Epidermal melanocyte (primary cell): Measurements from ENCODE around the gene ABCA3.

Experiments
- DNase-seq: peaks from one replicate; pipeline ENCODE4 v3.0.0; 2011; ENCODE audit warnings: low spot score; ENCODE audit not compliant: insufficient read length

The ABCA3 gene

DNA sequence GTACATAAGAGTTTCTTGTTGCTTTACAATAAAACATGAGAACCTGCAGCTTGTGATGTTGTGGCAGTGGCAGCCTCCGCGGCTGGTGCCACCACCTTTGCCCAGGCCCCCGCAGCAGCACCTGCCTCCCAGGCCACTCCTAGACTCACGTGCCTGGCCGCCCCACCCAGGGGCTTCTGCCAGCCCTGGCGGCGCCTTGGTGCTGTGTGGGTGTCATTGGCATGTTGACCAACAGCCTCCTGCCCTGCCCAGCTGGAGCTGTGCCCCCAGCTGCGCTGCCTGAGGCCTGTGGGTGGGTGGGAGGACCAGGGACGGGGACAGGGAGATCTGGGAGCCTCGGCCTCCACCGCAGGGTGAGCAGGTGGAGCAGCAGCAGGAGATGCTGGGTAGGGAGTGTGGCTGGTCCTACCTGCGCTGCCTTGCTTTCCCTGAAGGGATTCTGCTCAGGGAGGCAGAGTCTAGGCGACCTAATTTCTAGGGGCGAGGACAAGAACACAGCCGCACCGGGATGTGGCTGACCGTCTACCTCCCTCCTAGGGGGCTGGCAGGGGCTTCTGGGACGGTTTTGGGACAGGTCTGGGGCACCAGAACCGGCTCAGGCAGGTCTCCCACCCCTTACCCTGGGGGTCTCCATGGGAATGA is 104.7 kb downstream of the ABCA3 start:
- DNase-seq, result no peak

DNA sequence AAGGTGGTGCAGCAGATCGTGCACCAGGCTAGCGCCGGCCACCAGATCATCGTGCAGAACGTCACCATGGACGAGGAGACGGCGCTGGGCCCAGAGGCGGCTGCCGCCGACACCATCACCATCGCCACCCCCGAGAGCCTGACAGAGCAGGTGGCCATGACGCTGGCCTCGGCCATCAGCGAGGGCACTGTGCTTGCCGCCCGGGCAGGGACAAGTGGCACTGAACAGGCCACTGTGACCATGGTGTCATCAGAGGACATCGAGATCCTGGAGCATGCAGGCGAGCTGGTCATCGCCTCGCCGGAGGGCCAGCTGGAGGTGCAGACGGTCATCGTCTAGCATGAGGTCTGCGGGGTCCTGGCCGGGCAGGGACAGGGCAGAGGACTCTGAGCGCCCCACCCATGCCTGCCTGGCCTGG is 105.3 kb downstream of the ABCA3 start:
- no peak for DNase-seq

DNA sequence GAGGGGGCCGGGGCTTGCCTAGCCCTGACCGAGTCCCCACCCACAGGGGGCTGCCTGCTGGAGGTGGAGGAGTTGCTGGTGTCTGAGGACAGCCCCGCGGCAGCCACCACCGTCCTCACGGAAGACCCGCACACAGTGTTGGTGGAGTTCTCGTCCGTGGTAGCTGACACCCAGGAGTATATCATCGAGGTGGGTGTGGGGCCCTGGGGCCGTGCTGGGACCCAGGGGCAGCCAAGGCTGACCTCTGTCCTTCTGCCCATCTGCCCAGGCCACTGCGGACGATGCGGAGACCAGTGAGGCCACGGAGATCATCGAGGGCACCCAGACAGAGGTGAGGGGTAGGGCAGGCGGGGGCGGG is 105.7 kb downstream of the ABCA3 start:
- DNase-seq, result no peak

DNA sequence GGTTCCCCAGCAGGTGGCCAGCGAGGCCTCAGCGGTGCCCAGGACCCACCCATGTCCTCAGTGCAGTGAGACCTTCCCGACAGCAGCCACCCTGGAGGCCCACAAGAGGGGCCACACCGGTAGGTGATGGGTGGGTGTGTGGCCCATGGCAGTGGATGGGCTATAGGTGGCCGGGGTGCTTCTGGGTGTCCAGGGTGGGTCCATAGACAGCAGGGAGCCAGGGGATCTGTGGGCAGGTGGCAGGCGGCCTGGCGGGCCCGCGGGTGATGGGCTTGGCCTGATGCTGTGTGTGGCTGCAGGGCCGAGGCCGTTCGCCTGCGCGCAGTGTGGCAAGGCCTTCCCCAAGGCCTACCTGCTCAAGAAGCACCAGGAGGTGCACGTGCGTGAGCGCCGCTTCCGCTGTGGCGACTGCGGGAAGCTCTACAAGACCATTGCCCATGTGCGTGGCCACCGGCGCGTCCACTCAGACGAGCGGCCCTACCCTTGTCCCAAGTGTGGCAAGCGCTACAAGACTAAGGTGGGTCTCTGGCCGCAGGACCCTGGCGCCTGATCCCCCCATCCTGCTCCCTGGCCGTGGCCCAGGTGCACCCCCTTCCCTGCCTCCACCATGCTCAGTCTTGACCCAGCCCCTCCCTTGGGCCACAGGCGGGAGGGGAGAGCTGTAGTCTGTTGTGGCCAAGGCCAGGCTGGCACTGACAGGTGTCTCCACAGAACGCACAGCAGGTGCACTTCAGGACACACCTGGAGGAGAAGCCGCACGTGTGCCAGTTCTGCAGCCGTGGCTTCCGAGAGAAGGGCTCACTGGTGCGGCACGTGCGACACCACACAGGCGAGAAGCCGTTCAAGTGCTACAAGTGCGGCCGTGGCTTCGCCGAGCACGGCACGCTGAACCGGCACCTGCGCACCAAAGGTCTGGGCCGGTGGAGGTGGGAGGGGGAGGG is 106.4 kb downstream of the ABCA3 start:
- no peak for DNase-seq

DNA sequence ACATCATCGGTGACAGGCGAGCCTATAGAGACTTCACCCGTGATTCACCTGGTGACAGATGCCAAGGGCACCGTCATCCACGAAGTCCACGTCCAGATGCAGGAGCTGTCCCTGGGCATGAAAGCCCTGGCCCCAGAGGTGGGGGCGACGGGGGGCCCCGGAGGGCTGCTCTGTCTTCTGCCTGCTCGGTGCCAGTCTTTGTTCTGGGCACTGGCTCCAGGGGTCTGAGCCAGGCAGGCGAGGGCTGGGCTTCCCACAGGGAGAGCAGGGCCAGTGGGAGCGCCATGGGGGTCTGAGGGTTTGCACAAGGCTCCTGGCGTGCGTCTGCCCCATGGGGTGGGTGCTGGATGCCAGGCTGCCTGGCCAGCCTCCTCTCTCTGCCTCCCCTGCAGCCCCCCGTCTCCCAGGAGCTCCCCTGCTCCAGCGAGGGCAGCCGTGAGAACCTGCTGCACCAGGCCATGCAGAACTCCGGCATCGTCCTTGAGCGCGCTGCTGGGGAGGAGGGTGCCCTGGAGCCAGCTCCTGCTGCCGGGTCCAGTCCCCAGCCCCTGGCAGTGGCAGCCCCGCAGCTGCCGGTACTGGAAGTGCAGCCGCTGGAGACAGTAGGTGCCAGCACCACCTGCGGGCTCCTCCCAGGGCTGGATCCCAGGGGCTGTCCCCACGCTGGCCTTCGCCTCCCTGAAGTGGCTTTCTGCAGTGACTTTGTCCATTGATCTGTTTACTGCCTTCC is 107.3 kb downstream of the ABCA3 start:
- DNase-seq, result no peak

DNA sequence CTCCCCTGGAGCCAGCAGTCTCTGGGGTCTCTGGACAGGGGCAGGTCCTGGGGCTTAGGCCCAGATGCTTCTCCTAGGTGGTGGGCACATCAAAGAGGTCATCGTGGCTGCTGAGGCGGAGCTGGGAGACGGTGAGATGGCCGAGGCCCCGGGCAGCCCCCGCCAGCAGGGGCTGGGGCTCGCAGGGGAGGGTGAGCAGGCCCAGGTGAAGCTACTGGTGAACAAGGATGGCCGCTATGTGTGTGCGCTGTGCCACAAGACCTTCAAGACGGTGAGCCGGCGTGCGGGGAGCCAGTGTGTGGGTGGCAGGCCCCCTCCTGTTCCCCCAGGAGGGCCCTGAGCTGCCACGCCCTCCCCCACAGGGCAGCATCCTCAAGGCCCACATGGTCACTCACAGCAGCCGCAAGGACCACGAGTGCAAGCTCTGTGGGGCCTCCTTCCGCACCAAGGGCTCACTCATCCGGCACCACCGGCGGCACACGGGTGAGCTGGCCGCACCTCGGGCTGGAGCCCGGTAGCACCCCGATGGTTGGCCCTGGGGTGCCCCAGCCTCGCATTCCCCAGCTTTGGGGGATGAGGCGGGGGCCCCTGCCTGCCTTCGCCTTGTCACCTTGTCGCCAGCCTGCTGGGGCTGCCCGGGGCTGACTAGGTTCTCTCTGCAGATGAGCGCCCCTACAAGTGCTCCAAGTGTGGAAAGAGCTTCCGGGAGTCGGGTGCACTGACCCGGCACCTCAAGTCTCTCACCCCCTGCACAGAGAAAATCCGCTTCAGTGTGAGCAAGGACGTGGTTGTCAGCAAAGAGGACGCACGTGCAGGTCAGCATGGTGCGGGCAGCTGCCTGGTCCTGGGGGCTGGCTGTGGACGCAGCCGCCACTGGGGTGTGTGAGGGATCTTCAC is 108.2 kb downstream of the ABCA3 start:
- no peak for DNase-seq

DNA sequence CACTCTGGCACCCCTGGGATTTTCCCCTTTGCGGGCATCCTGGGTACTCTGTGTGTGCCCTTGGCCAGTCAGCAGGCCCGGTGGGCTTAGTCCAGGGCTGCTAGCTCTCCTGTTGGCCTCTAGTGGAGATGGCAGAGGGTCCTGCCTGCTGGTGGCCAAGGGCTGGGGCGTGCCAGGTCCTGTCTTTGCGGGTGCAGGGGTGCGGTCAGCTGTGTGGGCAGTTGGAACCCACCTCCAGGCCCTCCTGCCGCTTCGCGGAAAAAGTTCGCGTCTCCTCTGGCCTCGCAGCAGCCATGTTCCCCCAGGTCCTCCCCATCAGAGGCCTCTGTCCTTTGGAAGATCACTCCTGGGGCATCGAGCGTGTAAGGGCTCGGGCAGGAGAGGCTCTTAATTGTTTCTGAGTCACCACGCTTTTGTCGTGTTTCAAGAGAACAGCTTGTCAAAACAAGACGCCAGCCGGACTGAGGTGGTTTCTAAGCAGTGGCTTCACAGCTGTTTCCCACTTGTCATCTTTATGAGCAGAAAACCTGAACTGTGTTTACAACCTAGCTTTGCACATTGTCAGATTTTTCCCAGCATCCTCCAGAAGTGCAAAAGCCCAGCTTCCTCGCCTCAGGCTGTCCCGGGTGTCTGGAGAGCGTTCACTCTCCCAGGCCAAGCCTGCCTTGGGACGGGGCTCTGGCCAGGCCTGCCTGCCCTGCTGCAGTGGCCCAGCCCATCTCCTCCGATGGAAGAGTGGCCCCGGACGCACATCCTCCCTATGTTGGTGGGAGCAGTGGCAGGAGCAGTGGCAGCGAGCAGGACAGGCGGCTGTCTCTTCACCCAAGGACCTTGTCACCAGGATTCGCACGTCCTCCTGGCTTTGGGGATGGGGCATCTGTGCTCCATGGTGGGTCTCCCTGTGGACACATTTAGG is 109.3 kb downstream of the ABCA3 start:
- DNase-seq, result no peak

DNA sequence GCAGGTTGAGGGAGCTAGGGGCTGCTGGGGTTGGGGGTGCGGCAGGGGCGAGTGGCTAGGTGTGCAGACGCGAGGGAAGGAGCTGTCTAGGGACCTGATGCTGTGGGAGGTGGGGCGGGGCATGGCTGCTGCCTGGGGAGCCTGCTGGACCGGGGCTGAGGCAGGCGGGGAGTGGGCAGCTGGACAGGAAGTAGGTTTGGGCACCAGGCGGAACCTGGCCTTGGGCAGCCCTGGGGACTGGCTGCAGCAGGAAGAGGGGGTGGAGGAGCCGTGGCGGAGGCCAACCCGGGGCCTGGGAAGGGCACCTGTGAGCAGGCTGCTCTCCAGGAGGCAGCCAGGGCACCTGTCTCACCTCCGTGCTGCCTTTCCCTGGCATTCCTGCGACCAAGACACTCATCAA is 110.2 kb downstream of the ABCA3 start:
- no peak for DNase-seq

DNA sequence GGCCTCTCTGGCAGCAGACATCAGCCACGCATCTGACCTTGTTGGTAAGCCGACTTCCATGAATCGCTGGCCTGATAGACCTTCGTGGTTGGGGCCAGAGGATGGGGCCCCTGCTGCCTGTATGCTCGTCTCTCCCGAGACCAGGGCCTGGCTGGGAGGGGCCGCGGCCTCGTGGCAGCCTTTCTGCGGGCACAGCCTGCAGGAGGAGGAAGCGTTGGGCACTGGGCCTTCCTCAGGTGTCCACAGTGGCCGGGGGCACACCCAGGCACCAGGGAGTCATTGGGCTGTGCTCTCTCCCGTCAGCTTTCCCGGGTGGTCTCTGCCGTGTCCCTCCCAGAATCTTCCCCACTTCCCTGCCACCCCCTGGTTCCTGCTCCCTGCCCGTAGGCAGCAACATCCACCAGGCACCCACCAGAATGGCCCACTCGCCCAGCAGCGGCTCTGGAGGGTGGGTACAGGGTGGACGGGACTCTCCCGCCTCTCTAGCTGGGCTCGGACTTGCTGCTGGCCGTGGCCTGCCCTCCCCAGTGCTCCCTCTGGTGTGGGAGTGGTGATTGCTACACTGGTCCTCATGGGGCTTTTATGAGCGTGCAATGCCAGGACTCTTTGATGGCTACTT is 110.8 kb downstream of the ABCA3 start:
- DNase-seq, result no peak

DNA sequence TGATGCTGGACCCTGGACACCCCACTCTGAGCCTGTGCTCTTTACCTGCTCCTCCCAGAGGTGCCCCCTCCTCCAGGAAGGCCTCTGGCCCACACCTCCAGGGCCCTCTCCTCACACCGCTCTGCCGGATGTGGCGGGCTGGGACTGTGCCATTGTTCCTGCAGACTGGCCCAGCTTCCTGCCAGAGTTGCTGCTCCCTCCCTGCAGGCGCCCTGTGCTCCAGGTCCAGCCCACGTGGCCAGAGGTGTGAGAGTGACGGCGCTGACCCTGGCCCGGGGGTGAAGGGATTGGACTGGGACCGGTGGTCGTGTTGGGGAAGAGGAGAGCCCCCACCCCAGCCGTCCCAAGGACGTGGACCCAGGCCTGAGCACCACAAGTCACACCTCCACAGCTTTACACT is 111.4 kb downstream of the ABCA3 start:
- DNase-seq, result no peak

DNA sequence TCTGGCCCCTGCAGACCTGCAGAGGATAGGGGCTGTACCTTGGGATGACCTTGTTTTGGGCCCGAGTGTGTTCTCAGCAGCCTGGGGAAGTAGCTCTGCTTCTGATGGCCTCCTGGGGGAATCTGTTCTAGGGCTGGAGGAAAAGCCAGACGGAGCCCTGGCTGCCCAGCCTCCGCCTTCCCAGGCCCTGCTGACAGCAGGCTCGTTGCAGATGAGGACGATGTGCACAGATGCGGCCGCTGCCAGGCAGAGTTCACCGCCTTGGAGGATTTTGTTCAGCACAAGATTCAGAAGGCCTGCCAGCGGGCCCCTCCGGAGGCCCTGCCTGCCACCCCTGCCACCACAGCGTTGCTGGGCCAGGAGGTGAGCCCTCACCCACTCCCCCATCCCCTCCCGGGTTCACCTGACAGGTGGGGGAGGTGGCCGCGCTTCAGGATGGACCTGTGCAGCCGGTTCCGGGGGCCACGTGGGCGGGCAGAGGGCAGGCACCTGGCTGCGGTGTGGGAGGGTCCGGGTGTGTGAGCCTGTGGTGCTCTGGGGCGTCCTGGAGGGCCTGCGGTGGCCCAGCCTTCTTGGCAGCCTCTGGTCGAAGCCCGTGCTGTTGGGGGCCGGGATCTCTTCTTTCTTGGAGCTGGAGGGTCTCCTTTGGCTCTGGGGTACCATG is 112.2 kb downstream of the ABCA3 start:
- DNase-seq, result no peak

DNA sequence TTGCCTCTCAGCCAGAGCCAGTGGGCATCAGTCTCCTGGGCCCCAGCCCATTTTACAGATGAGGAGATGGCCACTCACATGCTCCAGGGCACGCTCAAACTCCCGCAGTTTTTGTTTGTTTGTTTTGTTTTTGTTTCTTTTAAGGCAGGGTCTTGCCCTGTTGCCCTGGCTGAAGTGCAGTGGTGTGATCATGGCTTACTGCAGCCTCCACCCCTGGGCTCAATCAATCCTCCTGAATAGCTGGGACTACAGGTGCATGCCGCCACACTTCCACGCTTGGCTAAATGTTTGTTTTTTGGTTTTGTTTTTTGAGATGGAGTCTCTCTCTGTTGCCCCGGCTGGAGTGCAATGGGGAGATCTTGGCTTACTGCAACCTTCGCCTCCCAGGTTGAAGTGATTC is 113.6 kb downstream of the ABCA3 start:
- DNase-seq, result no peak

DNA sequence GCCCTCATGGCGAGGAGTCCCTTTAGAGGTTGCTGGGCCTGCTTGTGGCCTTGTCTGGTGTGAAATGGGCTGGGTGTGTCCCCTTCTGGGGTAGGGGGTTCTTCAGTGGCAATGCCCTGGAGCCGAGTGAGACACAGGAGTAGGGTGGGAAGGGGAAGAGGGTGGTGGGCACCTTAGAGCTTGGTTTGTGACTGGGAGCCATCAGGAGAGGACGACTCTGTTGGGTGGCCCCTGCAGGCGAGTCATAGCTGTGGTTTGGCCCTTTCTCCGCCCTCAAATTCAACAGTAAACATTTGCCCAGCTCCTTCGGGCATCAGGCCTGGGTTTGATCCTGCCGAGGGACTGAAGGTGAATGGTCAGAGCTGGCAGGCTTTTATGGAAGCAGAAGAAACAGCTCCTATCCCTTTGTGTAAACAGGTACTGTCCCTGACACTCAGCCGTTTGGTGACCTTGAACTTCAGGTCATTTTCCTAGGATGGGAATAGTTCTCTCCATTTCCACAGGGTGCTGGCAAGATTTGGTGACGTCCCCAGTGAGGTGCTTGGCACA is 114.2 kb downstream of the ABCA3 start:
- DNase-seq, result no peak
